ENCODE results near the gene FNBP1L. TPM values are rescaled to one million over a fixed set of nuclear protein-coding genes. Genes with fewer than 3 reads are reported as not detected.
A peak's percentile ranks its signal among the peaks of the same experiment; 100 is the strongest.

FNBP1L gene
- total and polyA plus RNA-seq, 9 of the 15 experiments (the other 6 are each of a cell fraction or from before 2014, with no cell fraction given): 1.4 to 6.9 (median 5.9) TPM

DNA sequence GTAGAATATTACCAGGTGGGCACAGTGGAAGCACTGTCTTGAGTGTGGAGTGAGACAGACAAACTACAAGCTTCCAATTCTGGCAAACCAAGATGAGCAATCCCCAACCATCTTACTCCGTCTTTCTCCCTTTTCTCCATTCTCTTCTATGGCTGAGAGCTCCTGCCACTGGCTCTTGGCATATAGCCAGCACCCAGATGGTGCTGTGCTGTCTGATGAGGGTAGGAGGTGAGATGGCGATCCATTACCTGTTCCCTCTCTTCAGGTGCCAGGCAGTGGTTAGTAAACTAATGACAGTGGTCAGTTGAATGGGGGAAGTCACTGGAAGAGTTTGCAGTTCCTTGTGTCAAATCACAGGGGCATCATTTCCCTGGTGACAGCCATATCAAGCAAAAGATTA is 108.4 kb downstream of the FNBP1L start:
- Histone ChIP-seq H3K4me2 (ENCODE audit: insufficient read depth, low read length) (no peak overlapping the region), H4K20me1 (replicated peaks; ENCODE audit: control insufficient read depth, insufficient read depth, low read length) (no peaks in the 10 kb centered on the region), H3K4me1 (replicated peaks in 1 of 2; ENCODE audit: control insufficient read depth in 2 of 2, insufficient read depth in 2 of 2, low read length in 2 of 2) (peaks cover 0 to 17% of the 10 kb centered on the region in 2 experiments; a peak in 4 of 5 replicates), H3K36me3 (ENCODE audit: control insufficient read depth, insufficient read depth, low read length) (no peaks in the 10 kb centered on the region; the same call in 2 of the 3 replicates), H3K27ac (ENCODE audit: extremely low read depth, low read depth, low read length) (no peak overlapping the region), H3K79me2 (ENCODE audit: control insufficient read depth, insufficient read depth, low read length) (no peaks in the 10 kb centered on the region), H2AFZ (ENCODE audit: low read depth, low read length) (no peak overlapping the region), H3K9ac (ENCODE audit: insufficient read depth in 1 of 2, low read depth in 2 of 2, low read length in 2 of 2) (no peak overlapping the region; a peak in 1 of 4 replicates), H3K27me3 (ENCODE audit: control insufficient read depth in 2 of 2, insufficient read depth in 2 of 2, low read length in 2 of 2) (no peaks in the 10 kb centered on the region), H3K9me1 (ENCODE audit: control insufficient read depth, insufficient read depth, low read length) (no peaks in the 10 kb centered on the region), H3K9me3 (replicated peaks; ENCODE audit: control insufficient read depth, insufficient read depth, low read depth, low read length) (no peaks in the 10 kb centered on the region), H3K4me3 (no peak overlapping the region)
- CTCF ChIA-PET (ENCODE audit: low intra/inter-chr PET ratio): no interaction called here
- intact Hi-C loops (cut with micrococcal nuclease): no loop called here
- FAIRE-seq: no peak
- POLR2A ChIA-PET: no interaction called here
- ATAC-seq: no peak
- BruUV-seq (replicated peaks): no TSS peak
- 40% methylated on average over 2 of the region's 2 CpGs for WGBS (ENCODE audit: insufficient coverage, low coverage, missing lambda C conversion rate)
- no peak for DNase-seq (ENCODE audit: extremely low read depth in 1 of 4, low spot score in 3 of 4)
- TF ChIP-seq NFIX (CRISPR knock-in tag; IDR thresholded peaks at IDR 0.05; ENCODE audit: low read depth) (0 out of 2 replicates have a peak, but pooled peaks have one; percentile 5), NFIC (IDR thresholded peaks at IDR 0.05) (peak; percentile 76), HMG20B (CRISPR knock-in tag; IDR thresholded peaks at IDR 0.05) (no peak)
- in situ Hi-C loops (cut with MboI): no loop called here

GRCh38 chr1:93559045-93559444 is 111.1 kb downstream of the FNBP1L start:
- Histone ChIP-seq H3K4me2 (ENCODE audit: insufficient read depth, low read length) (no peak overlapping the region), H3K9ac (ENCODE audit: insufficient read depth in 1 of 2, low read depth in 2 of 2, low read length in 2 of 2) (no peak overlapping the region), H3K9me1 (ENCODE audit: control insufficient read depth, insufficient read depth, low read length) (no peaks in the 10 kb centered on the region), H3K4me3 (no peak overlapping the region), H3K27me3 (ENCODE audit: control insufficient read depth in 2 of 2, insufficient read depth in 2 of 2, low read length in 2 of 2) (no peaks in the 10 kb centered on the region), H3K4me1 (replicated peaks in 1 of 2; ENCODE audit: control insufficient read depth in 2 of 2, insufficient read depth in 2 of 2, low read length in 2 of 2) (peaks cover 0 to 9% of the 10 kb centered on the region in 2 experiments; a peak in 3 of 5 replicates), H2AFZ (ENCODE audit: low read depth, low read length) (no peak overlapping the region), H3K9me3 (replicated peaks; ENCODE audit: control insufficient read depth, insufficient read depth, low read depth, low read length) (no peaks in the 10 kb centered on the region), H4K20me1 (replicated peaks; ENCODE audit: control insufficient read depth, insufficient read depth, low read length) (no peaks in the 10 kb centered on the region), H3K36me3 (ENCODE audit: control insufficient read depth, insufficient read depth, low read length) (no peaks in the 10 kb centered on the region), H3K79me2 (ENCODE audit: control insufficient read depth, insufficient read depth, low read length) (no peaks in the 10 kb centered on the region), H3K27ac (ENCODE audit: extremely low read depth, low read depth, low read length) (no peak overlapping the region)
- DNase-seq (ENCODE audit: extremely low read depth in 1 of 4, low spot score in 3 of 4): no peak
- 20% methylated on average over 2 of the region's 2 CpGs for WGBS (ENCODE audit: insufficient coverage, low coverage, missing lambda C conversion rate)
- no peak for ATAC-seq
- BruUV-seq (replicated peaks): no TSS peak
- FAIRE-seq: no peak
- TF ChIP-seq NR1H2 (CRISPR knock-in tag; IDR thresholded peaks at IDR 0.05) (no peak), SPI1 (IDR thresholded peaks at IDR 0.05; ENCODE audit: borderline replicate concordance, low read depth, low read length) (peak; percentile 83)
- in situ Hi-C loops (cut with MboI) (no loop called here), intact Hi-C loops (cut with micrococcal nuclease) (no loop called here)
- POLR2A ChIA-PET: interaction anchor here (0.7 kb wide), 1 partner anchor 1834 kb away, joined by 3 read pairs; no protein-coding TSS in a partner anchor
- CTCF ChIA-PET (ENCODE audit: low intra/inter-chr PET ratio): no interaction called here
